Mesodermal cell (in vitro differentiated cells): Measurements from ENCODE around the gene SUMO1.

Experiments
- H3K27ac ChIP-seq: 2 replicates; pipeline ENCODE4 v1.7.0; 2013; ENCODE audit warnings: mild to moderate bottlenecking, low read depth, low read length, moderate library complexity; ENCODE audit not compliant: severe bottlenecking
- H3K36me3 ChIP-seq: 2 replicates; pipeline ENCODE4 v1.7.1; 2013; ENCODE audit warnings: mild to moderate bottlenecking, low read length, moderate library complexity; ENCODE audit not compliant: control insufficient read depth, insufficient read depth
- H3K4me1 ChIP-seq: one replicate; pipeline ENCODE4 v1.7.1; 2013; ENCODE audit warnings: mild to moderate bottlenecking, low read length; ENCODE audit not compliant: insufficient read depth, control insufficient read depth, poor library complexity, severe bottlenecking
- H3K4me3 ChIP-seq: 2 replicates; pipeline ENCODE4 v1.7.0; 2013; ENCODE audit warnings: low read length, control low read depth, mild to moderate bottlenecking; ENCODE audit not compliant: insufficient read depth, poor library complexity, severe bottlenecking; ENCODE audit errors: extremely low read depth
- H3K9me3 ChIP-seq: 2 replicates; pipeline ENCODE4 v1.7.1; 2013; ENCODE audit warnings: mild to moderate bottlenecking, low read length, moderate library complexity; ENCODE audit not compliant: control insufficient read depth
- WGBS, 2 experiments: methylation state at CpG; one replicate each; pipeline ENCODE4 v1.1.5; 2013; ENCODE audit warnings: missing lambda C conversion rate in 2 of 2; ENCODE audit not compliant: insufficient coverage in 2 of 2; 5-methylcytosine and 5-hydroxymethylcytosine counted together

SUMO1 gene

GRCh38 chr2:202194418-202194817, 44.0 kb downstream of the SUMO1 start:
- Histone ChIP-seq H3K4me1 (no peaks in the 10 kb centered on the region), H3K9me3 (no peaks in the 10 kb centered on the region), H3K4me3 (no peak overlapping the region), H3K36me3 (no peaks in the 10 kb centered on the region), H3K27ac (no peak overlapping the region)
- 94 to 100% methylated on average over 1 to 3 of the region's 3 CpGs for WGBS, 2 experiments

GRCh38 chr2:202193881-202194353, 44.5 kb downstream of the SUMO1 start:
- Histone ChIP-seq H3K36me3 (no peaks in the 10 kb centered on the region), H3K27ac (no peak overlapping the region), H3K4me1 (no peaks in the 10 kb centered on the region), H3K9me3 (no peaks in the 10 kb centered on the region), H3K4me3 (no peak overlapping the region)
- WGBS, 2 experiments: 73 to 89% methylated on average over 6 to 7 of the region's 7 CpGs

- Histone ChIP-seq H3K4me1 (no peaks in the 10 kb centered on the region), H3K4me3 (no peak overlapping the region), H3K36me3 (no peaks in the 10 kb centered on the region), H3K9me3 (no peaks in the 10 kb centered on the region), H3K27ac (no peak overlapping the region)
- WGBS, 2 experiments: 94 to 96% methylated on average over 5 of the region's 5 CpGs
Measured at GRCh38 chr2:202193305-202193704, 45.1 kb downstream of the SUMO1 start.

- Histone ChIP-seq H3K4me1 (peaks cover 5% of the 10 kb centered on the region), H3K36me3 (no peaks in the 10 kb centered on the region), H3K9me3 (peaks cover under 1% of the 10 kb centered on the region), H3K27ac (no peak overlapping the region), H3K4me3 (no peak overlapping the region)
- WGBS, 2 experiments: 78 to 83% methylated on average over 1 of the region's 1 CpG
Measured at GRCh38 chr2:202187570-202187969, 50.8 kb downstream of the SUMO1 start.

- no peak overlapping the region for H3K27ac ChIP-seq
- 100% methylated on average over 1 to 3 of the region's 4 CpGs for WGBS, 2 experiments
- peaks cover 3% of the 10 kb centered on the region for H3K9me3 ChIP-seq
- no peaks in the 10 kb centered on the region for H3K36me3 ChIP-seq
- no peak overlapping the region for H3K4me3 ChIP-seq
- H3K4me1 ChIP-seq: peaks cover 5% of the 10 kb centered on the region
Measured at GRCh38 chr2:202186641-202187202, 51.7 kb downstream of the SUMO1 start.

GRCh38 chr2:202185156-202185555, 53.2 kb downstream of the SUMO1 start:
- no peak overlapping the region for H3K4me3 ChIP-seq
- no peak overlapping the region for H3K27ac ChIP-seq
- no peaks in the 10 kb centered on the region for H3K36me3 ChIP-seq
- H3K9me3 ChIP-seq: peaks cover 3% of the 10 kb centered on the region
- H3K4me1 ChIP-seq: peaks cover 5% of the 10 kb centered on the region
- WGBS, 2 experiments: 95 to 100% methylated on average over 2 to 5 of the region's 6 CpGs

- Histone ChIP-seq H3K9me3 (peaks cover 3% of the 10 kb centered on the region), H3K4me3 (no peak overlapping the region), H3K4me1 (peaks cover 5% of the 10 kb centered on the region), H3K36me3 (no peaks in the 10 kb centered on the region), H3K27ac (no peak overlapping the region)
- WGBS, 2 experiments: 80% methylated on average over 1 to 2 of the region's 2 CpGs
Measured at GRCh38 chr2:202184557-202184956, 53.8 kb downstream of the SUMO1 start.

GRCh38 chr2:202178346-202178958, 59.9 kb downstream of the SUMO1 start:
- no peaks in the 10 kb centered on the region for H3K4me1 ChIP-seq
- no peak overlapping the region for H3K27ac ChIP-seq
- H3K9me3 ChIP-seq: peaks cover 3% of the 10 kb centered on the region
- no peak overlapping the region for H3K4me3 ChIP-seq
- WGBS, 2 experiments: 0 to 56% methylated on average over 1 to 2 of the region's 7 CpGs
- no peaks in the 10 kb centered on the region for H3K36me3 ChIP-seq

- Histone ChIP-seq H3K4me3 (no peak overlapping the region), H3K36me3 (no peaks in the 10 kb centered on the region)
- WGBS, 2 experiments: 92 to 93% methylated on average over 3 of the region's 6 CpGs
Measured at GRCh38 chr2:202172439-202173211, 65.8 kb downstream of the SUMO1 start.

GRCh38 chr2:202171241-202171825, 67.1 kb downstream of the SUMO1 start:
- Histone ChIP-seq H3K4me1 (peaks cover 4% of the 10 kb centered on the region), H3K4me3 (peak overlapping the region; percentile 3), H3K36me3 (no peaks in the 10 kb centered on the region), H3K9me3 (no peaks in the 10 kb centered on the region), H3K27ac (no peak overlapping the region)
- WGBS, 2 experiments: 13 to 28% methylated on average over 24 to 30 of the region's 32 CpGs

More at GRCh38 chr2:202172439-202173211, 65.8 kb downstream of the SUMO1 start:
- Histone ChIP-seq H3K27ac (no peak overlapping the region), H3K4me1 (peaks cover 4% of the 10 kb centered on the region), H3K9me3 (no peaks in the 10 kb centered on the region)
